Naive B cell (primary cell): Measurements from ENCODE around the gene CSAG2. TPM values are rescaled to one million over a fixed set of nuclear protein-coding genes. Genes with fewer than 3 reads are reported as not detected.
"Not testable (repeated sequence)": the region's sequence is repeated elsewhere in the genome, so short reads cannot be mapped to it uniquely, and the experiment has no call there.

ENCODE experiments used
- ATAC-seq, 2 donors: fragments of 150-1000 bp; cut with Tn5 transposase; 2 replicates each; pipeline ENCODE4 v1.10.0; 2021; ENCODE audit warnings: low read depth in 2 of 2, mild to moderate bottlenecking in 2 of 2, moderate library complexity in 2 of 2
- DNase-seq: peaks from one replicate; pipeline ENCODE4 v3.0.0; 2022
- H3K27ac Mint-ChIP-seq, 6 donors: one replicate each; pipeline ENCODE4 v1.8.0; 2020 to 2022; ENCODE audit warnings: mild to moderate bottlenecking in 6 of 6, mixed read lengths in 6 of 6, moderate library complexity in 5 of 6, inconsistent platforms in 2 of 6
- H3K27me3 Mint-ChIP-seq, 3 donors: one replicate each; pipeline ENCODE4 v1.8.0; 2021 to 2022; ENCODE audit warnings: mixed read lengths in 3 of 3, mild to moderate bottlenecking in 1 of 3
- H3K36me3 Mint-ChIP-seq, 2 donors: one replicate each; pipeline ENCODE4 v1.8.0; 2020 to 2022; ENCODE audit warnings: mixed read lengths in 2 of 2, inconsistent platforms in 1 of 2, mild to moderate bottlenecking in 1 of 2
- H3K4me1 Mint-ChIP-seq, 3 donors: one replicate each; pipeline ENCODE4 v1.8.0; 2020 to 2022; ENCODE audit warnings: mixed read lengths in 3 of 3, inconsistent platforms in 1 of 3, mild to moderate bottlenecking in 1 of 3, moderate library complexity in 1 of 3
- H3K4me3 Mint-ChIP-seq, 8 donors: one replicate each; pipeline ENCODE4 v1.8.0; 2020 to 2022; ENCODE audit warnings: mild to moderate bottlenecking in 8 of 8, mixed read lengths in 8 of 8, moderate library complexity in 8 of 8, inconsistent platforms in 2 of 8
- H3K9me3 Mint-ChIP-seq, 7 donors: one replicate each; pipeline ENCODE4 v1.8.0; 2020 to 2022; ENCODE audit warnings: mixed read lengths in 7 of 7, mild to moderate bottlenecking in 5 of 7, inconsistent platforms in 2 of 7, moderate library complexity in 1 of 7
- polyA plus RNA-seq, 6 donors: library from polyadenylated mRNA; unstranded; fragments of 300-500 nt; fragmentation: Illumina TruSeq; gene quantifications; one replicate each; pipeline ENCODE4 v1.2.3, GENCODE V29; 2021; ENCODE audit warnings: low read depth in 6 of 6

Gene CSAG2
- polyA plus RNA-seq, 6 donors from 2014 or later: not detected

GRCh38 chrX:152706500-152706899 is 2.6 kb downstream of the CSAG2 start:
- H3K4me3 Mint-ChIP-seq, H3K4me1 Mint-ChIP-seq, H3K27me3 Mint-ChIP-seq, H3K36me3 Mint-ChIP-seq, H3K9me3 Mint-ChIP-seq, ATAC-seq, DNase-seq, H3K27ac Mint-ChIP-seq: not testable (repeated sequence)

- not testable (repeated sequence) for DNase-seq, H3K27ac Mint-ChIP-seq, H3K9me3 Mint-ChIP-seq, H3K27me3 Mint-ChIP-seq, ATAC-seq, H3K36me3 Mint-ChIP-seq, H3K4me1 Mint-ChIP-seq, H3K4me3 Mint-ChIP-seq
Observed at GRCh38 chrX:152700390-152700789, 8.7 kb downstream of the CSAG2 start.

GRCh38 chrX:152697952-152698931 is 10.8 kb downstream of the CSAG2 start, which contains the start of gene MAGEA3:
Gene MAGEA3 (plus strand): TSS chrX:152698794. CDS start chrX:152700833, 2,039 bp downstream.
- not testable (repeated sequence) for H3K36me3 Mint-ChIP-seq, H3K27ac Mint-ChIP-seq, ATAC-seq, H3K4me1 Mint-ChIP-seq, H3K9me3 Mint-ChIP-seq, DNase-seq, H3K27me3 Mint-ChIP-seq, H3K4me3 Mint-ChIP-seq

- H3K4me3 Mint-ChIP-seq, ATAC-seq, H3K27ac Mint-ChIP-seq, DNase-seq, H3K9me3 Mint-ChIP-seq, H3K4me1 Mint-ChIP-seq, H3K36me3 Mint-ChIP-seq, H3K27me3 Mint-ChIP-seq: not testable (repeated sequence)
Observed at GRCh38 chrX:152681012-152681411, 28.1 kb downstream of the CSAG2 start.

GRCh38 chrX:152674652-152675051 is 34.4 kb downstream of the CSAG2 start:
- not testable (repeated sequence) for H3K36me3 Mint-ChIP-seq, ATAC-seq, H3K9me3 Mint-ChIP-seq, H3K27ac Mint-ChIP-seq, H3K4me1 Mint-ChIP-seq, H3K4me3 Mint-ChIP-seq, H3K27me3 Mint-ChIP-seq, DNase-seq

GRCh38 chrX:152674135-152674534 is 34.9 kb downstream of the CSAG2 start:
- H3K27ac Mint-ChIP-seq: no peak overlapping the region
- H3K36me3 Mint-ChIP-seq: no peaks in the 10 kb centered on the region
- no peak overlapping the region for H3K4me3 Mint-ChIP-seq
- no peak for DNase-seq
- ATAC-seq: no peak
- H3K4me1 Mint-ChIP-seq: no peaks in the 10 kb centered on the region
- H3K27me3 Mint-ChIP-seq: peaks cover 0 to 4% (median 0%) of the 10 kb centered on the region in 3 donors
- H3K9me3 Mint-ChIP-seq: peaks cover 0 to 10% (median 2%) of the 10 kb centered on the region in 7 donors

- Mint-ChIP-seq H3K4me1 (no peaks in the 10 kb centered on the region), H3K36me3 (no peaks in the 10 kb centered on the region), H3K27me3 (no peaks in the 10 kb centered on the region), H3K27ac (no peak overlapping the region), H3K9me3 (peaks cover 2 to 41% (median 20%) of the 10 kb centered on the region in 7 donors), H3K4me3 (no peak overlapping the region)
- DNase-seq: no peak
- no peak for ATAC-seq
Observed at GRCh38 chrX:152663086-152663485, 46.0 kb downstream of the CSAG2 start.

- DNase-seq (no peak), ATAC-seq (no peak)
- no peaks in the 10 kb centered on the region for H3K36me3 Mint-ChIP-seq
- no peaks in the 10 kb centered on the region for H3K4me1 Mint-ChIP-seq
- peaks cover 0 to 24% (median 0%) of the 10 kb centered on the region in 3 donors for H3K27me3 Mint-ChIP-seq
- peaks cover 0 to 4% (median 2%) of the 10 kb centered on the region in 7 donors for H3K9me3 Mint-ChIP-seq
- peak overlapping the region in 1 of 8 donors; percentile 32 for H3K4me3 Mint-ChIP-seq
- no peak overlapping the region for H3K27ac Mint-ChIP-seq
Observed at GRCh38 chrX:152658302-152658701, 50.8 kb downstream of the CSAG2 start.

Other genes with a start within 250 kb of the CSAG2 start
- not detected for gene GABRQ, start 71.4 kb downstream of the CSAG2 start, polyA plus RNA-seq
- gene MAGEA3, start 10.5 kb downstream of the CSAG2 start, polyA plus RNA-seq: not detected
- gene MAGEA2B, start 5.4 kb upstream of the CSAG2 start, polyA plus RNA-seq: not detected
- gene CSAG1, start 24.4 kb upstream of the CSAG2 start, polyA plus RNA-seq: not detected
- gene MAGEA12, start 24.5 kb upstream of the CSAG2 start, polyA plus RNA-seq: not detected
- not detected for gene MAGEA2, start 44.6 kb upstream of the CSAG2 start, polyA plus RNA-seq
- not detected for gene CSAG3, start 49.9 kb upstream of the CSAG2 start, polyA plus RNA-seq
- gene MAGEA6, start 60.4 kb upstream of the CSAG2 start, polyA plus RNA-seq: not detected
- 10 to 100 TPM; 21.4 to 34.3 (median 26.9) TPM for gene CETN2, start 121.5 kb upstream of the CSAG2 start, polyA plus RNA-seq
- 10 to 100 TPM; 10.8 to 20.0 (median 15.4) TPM for gene NSDHL, start 121.8 kb upstream of the CSAG2 start, polyA plus RNA-seq
- gene ZNF185, start 188.8 kb upstream of the CSAG2 start, polyA plus RNA-seq: 1 to 10 TPM in 5 of 6 donors, under 1 TPM in 1; 0.55 to 4.3 (median 2.4) TPM